ENCODE data around the gene SOX5. TPM values are rescaled to one million over a fixed set of nuclear protein-coding genes. Genes with fewer than 3 reads are reported as not detected.

Gene SOX5
- total and polyA plus RNA-seq, 9 of the 15 experiments (the other 6 are each of a cell fraction or from before 2014, with no cell fraction given) = 8.3 to 16.5 (median 11.9) TPM

DNA sequence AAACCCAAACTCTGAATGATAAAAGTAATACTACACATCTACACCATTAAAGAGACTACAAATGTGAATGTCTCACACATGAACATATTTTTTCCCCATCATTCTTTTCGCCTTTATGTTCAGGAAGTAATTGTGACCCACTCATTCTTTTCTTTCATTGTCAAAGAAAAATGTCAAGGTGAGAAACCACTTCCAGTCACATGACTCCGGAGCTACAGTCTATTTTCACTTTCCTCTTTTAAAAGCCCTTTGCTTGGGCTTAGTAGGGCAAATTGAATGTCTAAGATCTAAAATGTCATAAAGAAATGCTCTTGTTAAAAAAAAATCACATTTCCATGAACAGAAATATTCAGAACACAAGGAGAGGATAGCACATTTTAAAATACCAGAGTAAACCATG, 461.3 kb downstream of the SOX5 start:
- H3K36me3 ChIP-seq (ENCODE audit: control insufficient read depth, insufficient read depth, low read length) = no peaks in the 10 kb centered on the region
- no peak overlapping the region for H3K27ac ChIP-seq (ENCODE audit: extremely low read depth, low read depth, low read length)
- no peak overlapping the region for H3K4me2 ChIP-seq (ENCODE audit: insufficient read depth, low read length)
- 67% methylated on average over 2 of the region's 2 CpGs for WGBS (ENCODE audit: insufficient coverage, low coverage, missing lambda C conversion rate)
- H3K4me3 ChIP-seq = no peak overlapping the region
- DNase-seq (ENCODE audit: extremely low read depth in 1 of 4, low spot score in 3 of 4) (no peak), ATAC-seq (no peak), FAIRE-seq (no peak)
- in situ Hi-C loops (cut with MboI) = no loop called here
- H3K27me3 ChIP-seq (ENCODE audit: control insufficient read depth in 2 of 2, insufficient read depth in 2 of 2, low read length in 2 of 2) = no peaks in the 10 kb centered on the region
- H4K20me1 ChIP-seq (replicated peaks; ENCODE audit: control insufficient read depth, insufficient read depth, low read length) = no peaks in the 10 kb centered on the region
- CTCF ChIA-PET (ENCODE audit: low intra/inter-chr PET ratio) = no interaction called here
- no peaks in the 10 kb centered on the region for H3K79me2 ChIP-seq (ENCODE audit: control insufficient read depth, insufficient read depth, low read length)
- peaks cover 6% of the 10 kb centered on the region for H3K9me3 ChIP-seq (replicated peaks; ENCODE audit: control insufficient read depth, insufficient read depth, low read depth, low read length)
- no TSS peak for BruUV-seq (replicated peaks)
- H2AFZ ChIP-seq (ENCODE audit: low read depth, low read length) = no peak overlapping the region
- no peak overlapping the region for H3K9ac ChIP-seq (ENCODE audit: insufficient read depth in 1 of 2, low read depth in 2 of 2, low read length in 2 of 2)
- intact Hi-C loops (cut with micrococcal nuclease) = no loop called here
- POLR2A ChIA-PET = no interaction called here
- H3K4me1 ChIP-seq (replicated peaks in 1 of 2; ENCODE audit: control insufficient read depth in 2 of 2, insufficient read depth in 2 of 2, low read length in 2 of 2) = peaks cover 0 to 3% of the 10 kb centered on the region in 2 experiments; a peak in 1 of 5 replicates
- no peaks in the 10 kb centered on the region for H3K9me1 ChIP-seq (ENCODE audit: control insufficient read depth, insufficient read depth, low read length)
- TF ChIP-seq, protein P1, sequence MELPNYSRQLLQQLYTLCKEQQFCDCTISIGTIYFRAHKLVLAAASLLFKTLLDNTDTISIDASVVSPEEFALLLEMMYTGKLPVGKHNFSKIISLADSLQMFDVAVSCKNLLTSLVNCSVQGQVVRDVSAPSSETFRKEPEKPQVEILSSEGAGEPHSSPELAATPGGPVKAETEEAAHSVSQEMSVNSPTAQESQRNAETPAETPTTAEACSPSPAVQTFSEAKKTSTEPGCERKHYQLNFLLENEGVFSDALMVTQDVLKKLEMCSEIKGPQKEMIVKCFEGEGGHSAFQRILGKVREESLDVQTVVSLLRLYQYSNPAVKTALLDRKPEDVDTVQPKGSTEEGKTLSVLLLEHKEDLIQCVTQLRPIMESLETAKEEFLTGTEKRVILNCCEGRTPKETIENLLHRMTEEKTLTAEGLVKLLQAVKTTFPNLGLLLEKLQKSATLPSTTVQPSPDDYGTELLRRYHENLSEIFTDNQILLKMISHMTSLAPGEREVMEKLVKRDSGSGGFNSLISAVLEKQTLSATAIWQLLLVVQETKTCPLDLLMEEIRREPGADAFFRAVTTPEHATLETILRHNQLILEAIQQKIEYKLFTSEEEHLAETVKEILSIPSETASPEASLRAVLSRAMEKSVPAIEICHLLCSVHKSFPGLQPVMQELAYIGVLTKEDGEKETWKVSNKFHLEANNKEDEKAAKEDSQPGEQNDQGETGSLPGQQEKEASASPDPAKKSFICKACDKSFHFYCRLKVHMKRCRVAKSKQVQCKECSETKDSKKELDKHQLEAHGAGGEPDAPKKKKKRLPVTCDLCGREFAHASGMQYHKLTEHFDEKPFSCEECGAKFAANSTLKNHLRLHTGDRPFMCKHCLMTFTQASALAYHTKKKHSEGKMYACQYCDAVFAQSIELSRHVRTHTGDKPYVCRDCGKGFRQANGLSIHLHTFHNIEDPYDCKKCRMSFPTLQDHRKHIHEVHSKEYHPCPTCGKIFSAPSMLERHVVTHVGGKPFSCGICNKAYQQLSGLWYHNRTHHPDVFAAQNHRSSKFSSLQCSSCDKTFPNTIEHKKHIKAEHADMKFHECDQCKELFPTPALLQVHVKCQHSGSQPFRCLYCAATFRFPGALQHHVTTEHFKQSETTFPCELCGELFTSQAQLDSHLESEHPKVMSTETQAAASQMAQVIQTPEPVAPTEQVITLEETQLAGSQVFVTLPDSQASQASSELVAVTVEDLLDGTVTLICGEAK (IDR thresholded peaks at IDR 0.05) = no peak
- TF ChIP-seq, protein P1 (CRISPR knock-in tag; IDR thresholded peaks at IDR 0.05) = no peak
- TF ChIP-seq, protein P2, sequence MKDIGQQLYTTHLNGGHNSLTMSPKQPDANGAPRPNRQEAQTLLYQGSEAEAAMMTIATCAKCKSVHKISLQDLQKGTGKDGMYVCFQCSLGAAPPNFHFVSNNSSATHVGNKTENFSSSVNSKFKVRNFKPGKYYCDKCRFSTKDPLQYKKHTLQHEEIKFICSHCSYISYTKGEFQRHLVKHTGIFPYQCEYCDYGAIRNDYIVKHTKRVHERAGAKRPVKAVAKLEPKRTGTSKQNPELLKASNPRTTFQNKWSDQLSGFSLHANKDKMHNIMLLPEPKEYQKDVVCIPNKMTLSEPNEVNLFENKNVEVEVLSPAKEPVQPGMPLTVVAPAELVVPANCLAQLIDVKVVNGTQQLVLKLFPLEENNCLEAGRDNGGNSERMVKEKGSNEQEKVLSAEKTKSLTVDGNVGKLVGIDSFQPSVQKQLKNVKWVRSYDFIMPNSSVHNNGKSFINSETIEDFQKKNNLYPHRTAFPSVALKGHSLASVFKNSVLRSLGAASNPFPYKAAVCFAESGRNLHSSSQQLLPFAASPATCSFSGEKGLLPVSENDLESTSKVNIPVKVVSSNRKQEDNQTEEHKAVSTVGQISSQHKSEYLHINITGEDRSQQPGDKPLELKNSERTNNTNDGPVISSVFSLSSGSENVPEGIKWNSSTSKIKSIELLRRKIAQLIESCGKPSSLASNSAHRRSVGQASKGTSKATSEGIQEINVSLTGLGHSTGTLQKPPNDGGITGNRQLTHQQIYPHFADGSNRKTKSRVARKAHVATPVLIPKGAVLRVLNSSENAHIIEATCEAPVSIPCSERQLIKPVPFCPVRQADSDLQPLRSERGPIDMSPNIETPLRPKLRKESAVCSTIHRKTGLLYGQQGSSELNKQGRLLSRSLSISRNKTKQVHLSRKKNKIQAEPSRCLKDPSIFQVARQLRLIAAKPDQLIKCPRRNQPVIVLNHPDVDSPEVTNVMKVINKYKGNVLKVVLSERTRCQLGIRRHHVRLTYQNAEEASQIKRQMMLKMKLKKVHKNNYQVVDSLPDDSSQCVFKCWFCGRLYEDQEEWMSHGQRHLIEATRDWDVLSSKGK (CRISPR knock-in tag; IDR thresholded peaks at IDR 0.05) = no peak
- no peak for TF ChIP-seq MEIS2 (IDR thresholded peaks at IDR 0.05; ENCODE audit: partially characterized antibody)
- no peak for TF ChIP-seq ARID2 (IDR thresholded peaks at IDR 0.05)
- TF ChIP-seq STAT5A (IDR thresholded peaks at IDR 0.05; ENCODE audit: borderline replicate concordance, low read length) = no peak
- TF ChIP-seq, protein P3, sequence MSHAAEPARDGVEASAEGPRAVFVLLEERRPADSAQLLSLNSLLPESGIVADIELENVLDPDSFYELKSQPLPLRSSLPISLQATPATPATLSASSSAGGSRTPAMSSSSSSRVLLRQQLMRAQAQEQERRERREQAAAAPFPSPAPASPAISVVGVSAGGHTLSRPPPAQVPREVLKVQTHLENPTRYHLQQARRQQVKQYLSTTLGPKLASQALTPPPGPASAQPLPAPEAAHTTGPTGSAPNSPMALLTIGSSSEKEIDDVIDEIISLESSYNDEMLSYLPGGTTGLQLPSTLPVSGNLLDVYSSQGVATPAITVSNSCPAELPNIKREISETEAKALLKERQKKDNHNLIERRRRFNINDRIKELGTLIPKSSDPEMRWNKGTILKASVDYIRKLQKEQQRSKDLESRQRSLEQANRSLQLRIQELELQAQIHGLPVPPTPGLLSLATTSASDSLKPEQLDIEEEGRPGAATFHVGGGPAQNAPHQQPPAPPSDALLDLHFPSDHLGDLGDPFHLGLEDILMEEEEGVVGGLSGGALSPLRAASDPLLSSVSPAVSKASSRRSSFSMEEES (CRISPR knock-in tag; IDR thresholded peaks at IDR 0.05) = peak; percentile 74
- TF ChIP-seq ZNF347 (CRISPR knock-in tag; IDR thresholded peaks at IDR 0.05; ENCODE audit: low read depth) = no peak
